NCI-H146 treated with DMSO at 0.1 percent for 48 hours (cell line): ENCODE results near the gene FADS2.
A peak's percentile ranks its signal among the peaks of the same experiment; 100 is the strongest.

Source experiments
- DNase-seq: peaks from one replicate; lab custom pipeline; 2025; ENCODE audit not compliant: unreplicated experiment; lab: John Stamatoyannopoulos, UW

Gene FADS2

GRCh38 chr11:61885784-61886580 lies 57.9 kb downstream of the FADS2 start:
- DNase-seq = no peak

- no peak for DNase-seq
These were observed 58.5 kb downstream of the FADS2 start for GRCh38 chr11:61886643-61887042.

- no peak for DNase-seq
These were observed 59.9 kb downstream of the FADS2 start for GRCh38 chr11:61887839-61888494.

- no peak for DNase-seq
These were observed 60.5 kb downstream of the FADS2 start for GRCh38 chr11:61888590-61888989.

GRCh38 chr11:61889831-61890230 lies 61.7 kb downstream of the FADS2 start:
- no peak for DNase-seq

- DNase-seq = peak; percentile 34
These were observed 62.6 kb downstream of the FADS2 start for GRCh38 chr11:61890529-61891330.

GRCh38 chr11:61891331-61892084 lies 63.4 kb downstream of the FADS2 start, which contains the start of gene FADS3:
Gene FADS3, minus strand, starts transcription at chr11:61891545. Its CDS starts 164 bp downstream, at chr11:61891381.
- peak; percentile 80 for DNase-seq

GRCh38 chr11:61892085-61892370 lies 63.9 kb downstream of the FADS2 start:
- DNase-seq = peak; percentile 30

GRCh38 chr11:61893981-61894380 lies 65.9 kb downstream of the FADS2 start:
- no peak for DNase-seq

GRCh38 chr11:61895046-61895717 lies 67.1 kb downstream of the FADS2 start:
- no peak for DNase-seq

GRCh38 chr11:61895718-61896059 lies 67.6 kb downstream of the FADS2 start:
- DNase-seq = no peak

- no peak for DNase-seq
These were observed 68.7 kb downstream of the FADS2 start for GRCh38 chr11:61896665-61897386.

GRCh38 chr11:61897387-61898246 lies 69.5 kb downstream of the FADS2 start:
- peak; percentile 25 for DNase-seq

GRCh38 chr11:61898247-61898582 lies 70.1 kb downstream of the FADS2 start:
- no peak for DNase-seq

GRCh38 chr11:61899146-61899841 lies 71.2 kb downstream of the FADS2 start:
- DNase-seq = peak; percentile 56

- DNase-seq = no peak
These were observed 72.2 kb downstream of the FADS2 start for GRCh38 chr11:61900251-61900650.

GRCh38 chr11:61901397-61901796 lies 73.3 kb downstream of the FADS2 start:
- DNase-seq = no peak

GRCh38 chr11:61902313-61902712 lies 74.2 kb downstream of the FADS2 start:
- no peak for DNase-seq

- DNase-seq = no peak
These were observed 75.7 kb downstream of the FADS2 start for GRCh38 chr11:61903845-61904244.
